Hippocampal formation (tissue), 2 donors: ENCODE results near the gene UVRAG.
"Not testable (repeated sequence)": the region's sequence is repeated elsewhere in the genome, so short reads cannot be mapped to it uniquely, and the experiment has no call there.

Source experiments
- DNase-seq, 2 donors: peaks; one replicate each; lab custom pipeline; 2025; lab: John Stamatoyannopoulos, UW

The UVRAG gene

DNA sequence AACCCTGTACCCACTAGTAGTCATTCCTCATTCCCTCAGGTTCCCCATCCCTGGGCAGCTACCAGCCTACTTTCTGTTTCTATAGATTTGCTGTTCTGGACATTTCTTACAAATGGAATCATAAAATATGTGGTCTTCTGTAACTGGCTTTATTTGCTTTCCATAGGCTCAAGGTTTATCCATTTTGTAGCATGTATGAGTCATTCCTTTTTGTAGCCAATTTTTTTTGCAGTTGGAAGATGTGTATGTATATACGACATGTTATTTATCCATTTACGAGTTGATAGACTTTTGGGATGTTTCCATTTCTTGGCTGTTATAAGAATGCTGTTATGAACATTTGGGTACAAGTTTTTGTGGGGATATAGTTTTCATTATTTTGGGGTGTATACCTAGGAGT is 260.7 kb downstream of the UVRAG start:
- no peak for DNase-seq

DNA sequence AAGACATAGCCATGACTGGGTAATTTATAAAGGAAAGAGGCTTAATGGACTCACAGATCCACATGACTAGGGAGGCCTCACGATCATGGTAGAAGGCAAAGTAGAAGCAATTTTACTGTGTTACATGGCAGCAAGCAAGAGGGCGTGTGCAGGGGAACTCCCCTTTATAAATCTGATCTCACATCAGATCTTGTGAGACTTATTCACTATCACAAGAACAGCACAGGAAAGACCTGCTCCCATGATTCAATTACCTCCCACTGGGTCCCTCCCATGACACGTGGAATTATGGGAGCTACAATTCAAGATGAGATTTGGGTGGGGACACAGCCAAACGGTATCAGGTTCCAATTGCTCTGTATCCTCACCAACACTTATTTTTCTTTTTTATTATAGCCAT is 261.2 kb downstream of the UVRAG start:
- not testable (repeated sequence) for DNase-seq

DNA sequence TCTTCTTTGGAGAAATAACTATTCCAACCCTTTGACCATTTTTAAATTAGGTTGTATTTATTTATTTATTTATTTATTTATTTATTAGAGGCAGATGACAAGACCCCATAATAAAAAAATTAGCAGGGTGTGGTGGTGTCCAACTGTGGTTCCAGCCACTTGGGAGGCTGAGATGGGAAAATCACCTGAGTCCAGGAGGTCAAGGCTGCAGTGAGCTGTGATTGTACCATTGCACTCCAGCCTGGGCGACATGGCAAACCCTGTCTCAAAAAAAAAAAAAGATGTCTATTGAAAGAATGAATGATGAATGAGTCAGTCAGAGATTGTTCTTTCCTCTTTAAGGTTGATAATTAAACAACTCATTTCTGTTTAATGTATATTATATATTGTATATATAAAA is 261.7 kb downstream of the UVRAG start:
- no peak for DNase-seq

DNA sequence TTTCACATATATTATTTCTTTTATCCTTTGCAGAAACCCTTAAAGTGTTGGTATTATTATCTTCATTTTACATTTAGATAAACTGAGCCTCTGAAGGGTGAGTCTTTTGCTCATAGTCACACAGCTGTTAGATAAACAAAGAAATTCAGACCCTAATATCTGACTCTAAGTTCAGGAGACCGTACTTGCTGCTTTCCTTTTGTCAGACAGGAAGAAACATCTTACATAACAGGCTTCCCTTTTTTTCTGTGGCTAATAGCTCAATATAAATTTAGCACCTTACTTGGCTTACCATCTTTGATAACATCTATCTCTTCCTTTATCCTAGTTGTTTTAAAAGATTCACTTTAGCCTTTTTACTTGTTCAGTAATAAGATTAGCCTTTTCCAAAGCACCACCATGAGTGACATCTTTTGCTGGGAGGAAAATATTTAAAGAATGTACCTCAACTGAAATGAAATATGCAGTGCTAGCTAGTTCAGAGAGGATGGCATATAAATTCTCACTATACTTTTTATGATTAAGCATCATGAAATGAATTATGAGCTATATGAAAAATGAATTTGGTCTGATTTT is 262.7 kb downstream of the UVRAG start:
- no peak for DNase-seq

DNA sequence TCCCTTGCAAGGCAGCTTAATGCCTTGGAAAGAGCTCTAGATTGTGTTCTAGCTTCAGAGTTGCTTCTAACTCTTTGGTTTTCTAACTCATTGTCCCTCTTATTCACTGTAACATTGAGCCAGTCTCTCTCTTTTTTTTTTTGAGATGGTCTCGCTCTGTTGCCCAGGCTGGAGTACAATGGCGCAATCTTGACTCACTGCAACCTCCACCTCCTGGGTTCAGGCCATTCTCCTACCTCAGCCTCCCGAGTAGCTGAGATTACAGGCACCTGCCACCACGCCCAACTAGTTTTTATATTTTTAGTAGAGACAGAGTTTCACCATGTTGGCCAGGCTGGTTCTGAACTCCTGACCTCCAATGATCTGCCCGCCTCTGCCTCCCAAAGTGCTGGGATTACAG is 266.1 kb downstream of the UVRAG start:
- not testable (repeated sequence) for DNase-seq

DNA sequence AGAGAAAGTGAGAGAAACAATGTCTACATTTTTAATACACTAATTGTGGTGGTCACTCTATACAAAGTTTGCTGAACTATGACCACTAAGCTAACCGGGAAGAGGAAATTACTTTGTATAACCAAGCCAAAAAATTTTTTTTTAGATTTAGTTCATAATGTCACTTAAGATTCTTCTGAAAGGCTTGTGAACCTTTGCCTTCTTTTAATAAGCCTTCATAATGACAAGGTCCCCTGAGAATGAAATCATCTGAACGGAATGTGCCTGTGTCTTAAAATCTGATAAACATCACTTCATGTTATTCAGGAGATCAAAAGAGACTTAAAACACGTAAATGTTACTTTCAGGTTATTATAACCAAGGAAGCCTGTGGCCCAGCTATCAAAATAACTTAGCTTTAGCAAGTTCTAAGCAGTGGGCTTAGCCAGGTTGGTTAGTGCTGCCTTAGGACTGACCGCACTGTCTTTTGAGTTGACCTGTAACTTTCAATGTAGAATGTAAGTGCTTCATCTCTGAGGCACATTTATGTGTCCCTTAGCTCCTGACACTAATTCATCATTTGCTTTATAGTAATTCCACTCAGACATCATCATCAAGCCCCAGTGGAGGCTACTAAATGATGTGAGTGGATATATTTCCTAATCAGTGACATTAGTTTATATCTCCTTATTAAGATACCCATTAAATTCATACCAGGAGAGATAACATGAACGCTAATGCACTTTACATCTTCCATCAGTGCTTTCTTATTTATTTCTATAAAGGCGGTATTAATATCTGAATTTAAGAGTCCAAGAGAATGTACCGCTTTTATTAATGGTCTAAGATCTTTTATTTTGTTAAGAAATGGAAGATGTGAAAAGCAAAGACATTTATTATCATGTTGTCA is 268.8 kb downstream of the UVRAG start:
- DNase-seq: no peak

DNA sequence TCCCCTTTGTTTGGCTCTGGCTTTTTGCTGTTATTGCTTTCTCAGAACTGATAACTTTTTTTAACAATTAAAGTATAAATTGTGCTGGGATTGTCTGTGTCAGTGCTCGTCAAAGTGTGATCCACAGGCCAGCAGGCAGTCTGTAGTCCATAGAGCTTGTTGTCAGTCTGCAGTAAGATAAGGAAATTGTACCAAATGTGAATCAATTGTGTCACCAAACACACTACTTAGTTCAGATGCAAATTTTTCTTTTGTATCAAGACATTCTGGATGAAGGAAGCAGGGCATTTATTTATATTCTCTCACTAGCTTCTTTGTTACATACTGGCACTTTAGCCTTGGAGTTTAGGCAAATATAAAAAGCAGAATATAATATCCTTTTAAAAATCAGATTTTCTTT is 270.3 kb downstream of the UVRAG start:
- no peak for DNase-seq

DNA sequence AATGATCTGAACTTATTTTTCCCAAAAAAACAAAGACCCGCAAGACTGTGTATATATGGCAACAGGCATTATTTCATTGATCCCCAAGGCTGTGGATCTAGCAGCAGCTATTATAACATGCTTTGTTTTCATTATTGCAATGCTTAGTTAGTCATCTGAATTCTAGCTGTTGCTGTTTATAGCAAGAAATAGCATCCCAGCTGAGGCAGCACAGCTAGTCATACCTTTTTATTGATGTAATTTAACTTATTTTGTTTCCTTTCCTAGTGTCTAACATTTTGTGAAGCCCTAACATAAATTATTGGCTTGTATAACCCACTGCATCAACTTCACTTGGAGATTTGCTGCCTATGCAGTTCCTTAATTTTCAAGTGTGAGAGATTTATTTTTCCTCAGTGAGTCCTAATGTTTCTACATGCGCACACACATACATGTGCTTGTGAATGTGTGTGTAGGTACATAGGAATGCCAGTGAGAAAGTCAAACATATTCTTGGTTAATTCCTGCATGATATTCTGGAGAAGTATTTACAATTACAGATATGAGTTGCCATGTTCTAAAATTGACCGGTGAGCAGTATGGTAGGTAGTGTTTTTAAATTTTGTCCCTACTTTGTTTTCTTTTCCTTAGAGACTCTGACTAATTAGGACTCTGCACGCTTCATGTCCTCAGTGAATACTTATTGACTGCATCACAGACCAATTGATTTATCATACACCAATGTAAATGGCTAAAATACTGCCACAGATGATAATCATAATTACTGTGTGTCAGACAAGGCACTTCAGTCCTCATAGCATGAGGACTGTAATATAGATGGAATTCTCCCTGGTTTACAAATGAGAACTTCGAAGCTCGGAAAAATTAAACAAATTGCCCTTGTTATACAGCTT is 272.0 kb downstream of the UVRAG start:
- DNase-seq: no peak

DNA sequence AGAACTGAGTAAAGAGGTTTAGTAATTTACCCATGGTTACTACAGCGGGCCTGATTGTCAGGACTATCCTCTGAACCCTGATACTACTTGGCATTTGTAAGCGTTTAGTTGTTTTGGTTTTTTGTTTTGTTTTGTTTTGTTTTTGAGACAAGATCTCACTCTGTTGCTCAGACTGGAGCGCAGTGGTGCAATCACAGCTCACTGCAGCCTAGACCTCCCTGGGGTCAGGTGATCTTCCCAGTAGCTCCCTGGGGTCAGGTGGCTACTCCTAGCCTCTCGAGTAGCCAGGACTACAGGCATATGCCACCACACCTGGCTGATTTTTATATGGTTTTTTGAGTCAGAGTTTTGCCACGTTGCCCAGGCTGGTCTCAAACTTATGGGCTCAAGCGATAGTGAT is 272.7 kb downstream of the UVRAG start:
- no peak for DNase-seq

DNA sequence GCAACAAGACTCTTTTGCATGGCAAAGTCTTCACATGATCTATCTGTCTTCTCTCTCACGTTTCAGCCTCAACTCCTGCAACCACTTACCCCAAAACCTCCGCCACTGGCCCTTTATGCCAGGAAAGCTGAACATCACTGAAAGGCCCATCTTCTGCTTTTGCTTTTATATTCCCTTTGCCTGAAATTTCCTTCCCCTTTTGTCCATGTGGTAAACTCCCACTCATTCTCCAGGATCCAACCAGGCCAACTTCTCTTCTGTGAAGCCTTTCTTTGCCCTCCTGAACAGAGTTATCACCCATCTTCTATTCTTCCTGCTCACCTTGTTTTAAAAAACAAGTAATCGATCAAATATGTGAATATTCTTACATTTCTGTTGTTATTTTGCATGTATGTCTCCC is 273.5 kb downstream of the UVRAG start:
- no peak for DNase-seq

DNA sequence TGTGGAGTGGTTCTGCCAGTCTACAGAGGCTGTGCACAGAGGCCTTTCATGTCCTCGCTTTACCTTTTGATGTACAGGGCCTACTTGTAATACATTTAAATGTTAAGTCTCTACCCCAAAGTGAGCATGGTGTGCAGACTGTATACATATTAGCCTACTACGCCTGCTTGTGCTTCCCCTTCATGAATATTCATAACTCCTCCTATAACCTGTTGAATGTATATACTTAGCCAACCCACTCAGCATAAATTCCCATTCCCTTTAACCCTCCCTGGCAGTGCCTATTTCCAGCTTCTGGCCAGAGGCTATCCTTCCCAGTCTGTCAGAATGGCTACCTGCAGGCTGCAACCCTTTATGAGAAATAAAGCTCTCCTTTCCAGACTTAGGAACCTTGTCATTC is 275.2 kb downstream of the UVRAG start:
- DNase-seq: no peak

DNA sequence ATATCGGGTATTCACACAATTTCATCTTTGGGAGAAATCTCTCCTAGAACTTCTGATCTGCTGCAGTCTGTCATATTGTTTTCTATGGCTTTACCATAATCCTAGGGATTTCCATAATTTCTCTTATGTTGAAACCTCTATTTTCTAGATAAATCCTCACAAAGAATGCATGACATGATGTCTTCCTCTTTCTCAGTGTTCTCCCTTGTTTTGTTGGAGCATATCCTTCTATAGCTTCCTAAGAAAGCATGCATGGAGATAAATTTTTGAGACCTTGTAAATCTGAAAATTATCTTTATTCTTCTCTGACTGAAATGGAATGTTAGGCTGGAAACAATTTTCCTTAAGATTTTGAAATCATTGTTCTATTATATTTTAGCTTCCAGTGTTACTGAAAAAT is 275.8 kb downstream of the UVRAG start:
- no peak for DNase-seq

DNA sequence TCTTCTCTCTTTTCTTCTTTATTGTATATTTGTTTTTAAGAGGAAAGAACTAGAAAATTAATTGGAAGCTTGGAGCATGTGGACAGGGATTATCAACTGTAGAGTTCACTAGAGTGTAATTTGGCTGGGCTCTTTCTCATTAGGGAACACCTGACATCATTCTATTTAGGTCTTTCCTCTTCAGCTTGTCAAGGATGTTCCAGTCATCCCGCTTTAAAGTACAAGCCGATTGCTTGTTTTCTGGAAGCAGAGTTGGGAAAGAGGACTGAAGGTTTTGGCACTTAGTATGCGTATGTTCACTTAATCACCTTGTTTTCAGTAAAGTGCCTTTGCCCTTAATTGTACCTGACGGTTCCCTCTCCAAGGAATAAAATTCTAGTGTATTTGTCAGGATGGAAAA is 279.7 kb downstream of the UVRAG start:
- DNase-seq: no peak

DNA sequence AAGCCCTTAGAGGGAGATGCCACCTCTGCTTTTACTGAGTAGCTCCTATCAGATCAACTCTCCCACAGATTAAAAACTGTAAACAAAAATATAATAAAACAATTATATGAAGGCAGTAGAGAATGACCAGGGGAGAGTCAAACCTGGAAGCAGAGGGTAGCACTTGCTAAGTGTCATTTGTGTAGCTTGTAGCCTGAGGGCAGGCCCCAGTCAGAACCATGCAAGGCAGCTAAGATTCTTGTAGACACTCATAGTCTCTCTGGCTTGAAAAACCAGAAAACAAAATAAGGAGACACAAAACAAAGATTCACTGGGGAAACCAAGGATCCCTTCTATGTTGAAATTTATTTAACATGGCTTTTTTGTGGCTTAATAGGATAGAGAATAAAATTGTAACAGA is 280.9 kb downstream of the UVRAG start:
- no peak for DNase-seq

DNA sequence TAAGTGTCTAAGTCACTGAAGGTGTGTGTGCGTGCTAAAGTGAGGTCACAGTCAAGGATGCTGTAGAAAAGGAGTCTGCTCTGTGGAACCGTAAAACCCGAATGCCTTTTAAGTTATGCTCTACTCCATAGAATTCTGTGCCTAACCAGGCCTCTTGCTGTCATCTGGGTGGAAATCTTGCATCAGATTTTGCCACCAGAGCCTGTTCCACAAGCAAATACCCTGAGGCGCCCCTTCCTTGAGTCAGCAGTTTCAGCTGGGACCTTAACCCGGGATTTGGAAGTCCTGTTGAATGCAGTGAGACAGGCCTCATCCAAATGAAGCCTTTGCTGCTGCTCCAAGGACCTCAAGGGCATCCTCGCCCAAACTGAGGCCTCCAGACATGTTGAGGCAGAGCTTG is 281.5 kb downstream of the UVRAG start:
- no peak for DNase-seq

DNA sequence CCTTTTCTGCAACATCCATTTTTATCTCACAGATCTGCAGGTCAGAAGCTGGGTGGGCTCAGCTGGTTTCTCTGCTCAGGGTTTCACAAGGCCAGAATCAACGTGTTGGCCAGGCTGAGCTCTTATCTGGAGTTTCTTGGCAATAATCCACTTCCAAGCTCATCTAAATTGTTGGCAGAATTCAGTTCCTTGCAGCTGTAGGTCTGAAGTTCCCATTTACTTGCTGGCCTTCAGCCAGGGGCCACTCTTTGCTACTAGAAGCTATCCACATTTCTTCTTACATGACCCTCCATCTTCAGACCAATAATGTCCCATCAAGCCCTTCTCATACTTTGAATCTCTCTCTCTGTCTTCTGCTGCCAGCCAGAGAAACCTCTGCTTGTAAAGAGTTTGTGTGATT is 287.8 kb downstream of the UVRAG start:
- no peak for DNase-seq

DNA sequence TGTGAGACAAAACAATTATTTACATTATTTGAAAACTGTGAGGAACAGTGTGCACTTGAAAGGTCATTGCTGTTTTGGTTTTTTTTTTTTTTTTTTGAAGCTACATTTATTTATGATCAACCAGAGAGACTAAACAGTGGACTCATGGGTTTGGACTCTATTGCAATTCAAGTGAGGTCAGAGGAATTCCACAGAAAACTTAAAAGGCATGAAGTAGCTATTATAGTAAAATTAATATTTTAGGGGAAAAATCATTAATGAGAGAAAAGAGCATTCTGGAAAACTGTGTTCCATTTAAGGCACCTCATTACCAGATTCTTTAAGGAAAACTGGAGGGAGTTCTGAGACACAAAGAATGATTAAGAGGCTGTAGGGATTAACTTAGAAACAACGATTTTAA is 288.4 kb downstream of the UVRAG start:
- DNase-seq: no peak

DNA sequence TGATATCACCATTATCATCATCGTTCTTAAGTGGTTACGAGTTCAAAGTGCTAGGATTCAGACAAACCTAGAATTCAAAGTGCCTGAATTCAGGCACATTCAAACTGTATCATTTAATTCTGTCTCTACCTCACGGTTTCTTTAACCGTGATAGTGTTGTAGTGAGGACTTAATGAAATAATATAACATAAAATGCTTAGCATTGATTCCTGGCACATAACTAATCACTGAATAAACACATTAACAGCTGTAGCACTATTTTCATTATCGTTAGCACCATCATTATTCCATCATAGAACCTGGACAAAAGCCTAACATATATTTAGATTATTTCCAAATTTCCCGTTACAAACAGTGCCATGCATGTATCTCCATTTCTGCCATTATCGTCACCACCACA is 289.3 kb downstream of the UVRAG start:
- DNase-seq: no peak

DNA sequence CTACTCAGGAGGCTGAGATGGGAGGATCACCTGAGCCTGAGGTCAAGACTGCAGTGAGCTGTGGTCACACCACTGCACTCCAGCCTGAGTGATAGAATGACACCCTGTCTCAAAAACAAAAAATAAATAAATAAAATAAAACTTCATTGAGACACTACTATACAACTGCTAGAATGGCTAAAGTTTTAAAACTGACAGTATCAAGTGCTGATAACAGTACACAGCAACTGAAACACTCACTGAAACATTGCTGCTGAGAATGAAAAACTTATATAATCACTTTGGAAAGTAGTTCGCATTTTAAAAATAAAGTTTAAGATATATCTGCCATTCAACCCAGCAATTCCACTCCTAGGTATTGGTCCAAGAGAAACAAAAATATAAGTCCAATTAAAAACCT is 290.6 kb downstream of the UVRAG start:
- DNase-seq: no peak

DNA sequence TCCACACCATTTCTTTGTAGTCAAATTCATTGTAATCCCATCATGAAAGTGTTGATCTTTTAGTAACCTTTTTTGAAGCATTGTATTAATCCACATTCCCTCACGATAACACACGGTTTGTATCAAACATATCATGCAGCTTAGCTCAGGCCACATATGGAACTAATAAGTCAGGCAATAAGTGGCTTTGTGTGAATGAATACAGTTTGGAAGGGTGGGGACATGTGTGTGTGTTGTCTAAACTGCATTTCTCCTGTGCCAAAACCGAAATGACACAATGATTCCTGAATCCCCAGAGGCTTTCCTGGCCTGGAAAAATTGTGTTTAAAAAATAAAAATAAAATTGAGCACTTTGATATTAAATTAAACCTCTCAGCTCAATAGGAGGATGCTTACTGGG is 293.0 kb downstream of the UVRAG start:
- no peak for DNase-seq

DNA sequence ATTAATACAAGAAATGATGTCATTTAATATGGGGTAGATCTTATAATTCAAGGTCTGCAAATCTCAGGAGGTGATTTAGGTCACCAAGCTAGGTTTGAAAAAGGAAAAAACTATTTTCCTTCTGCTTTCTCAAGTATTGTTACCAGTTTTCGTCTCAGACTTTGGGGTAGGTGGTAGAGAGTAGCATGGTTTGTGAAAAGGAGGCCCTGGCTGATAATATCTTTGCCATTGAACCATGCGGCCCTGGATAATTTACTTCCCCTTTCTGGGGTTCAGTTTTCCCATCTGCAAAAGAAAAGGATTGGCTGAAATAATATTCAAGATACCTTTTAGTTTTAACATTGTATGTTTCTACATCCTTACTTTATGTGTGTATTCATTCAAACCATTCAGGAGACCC is 299.2 kb downstream of the UVRAG start:
- DNase-seq: no peak

DNA sequence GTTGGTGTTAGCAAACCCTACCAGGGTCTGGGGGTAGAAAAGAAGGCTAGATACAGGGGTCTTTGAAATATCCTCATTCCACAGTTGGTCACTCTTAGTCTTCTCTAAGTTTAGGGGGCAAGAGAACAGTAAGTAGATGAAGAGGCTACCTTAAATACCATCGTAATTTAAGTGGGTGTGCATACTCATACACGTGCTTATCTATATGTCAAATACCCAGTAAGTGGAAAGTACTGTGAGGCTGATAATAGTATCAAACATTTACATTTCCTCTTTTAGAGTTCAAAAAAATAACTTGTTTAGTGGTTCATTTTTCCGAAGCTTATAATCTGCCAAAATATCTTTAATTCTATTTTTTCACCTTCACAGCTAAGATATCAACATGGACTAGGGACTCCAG is 300.5 kb downstream of the UVRAG start:
- no peak for DNase-seq

DNA sequence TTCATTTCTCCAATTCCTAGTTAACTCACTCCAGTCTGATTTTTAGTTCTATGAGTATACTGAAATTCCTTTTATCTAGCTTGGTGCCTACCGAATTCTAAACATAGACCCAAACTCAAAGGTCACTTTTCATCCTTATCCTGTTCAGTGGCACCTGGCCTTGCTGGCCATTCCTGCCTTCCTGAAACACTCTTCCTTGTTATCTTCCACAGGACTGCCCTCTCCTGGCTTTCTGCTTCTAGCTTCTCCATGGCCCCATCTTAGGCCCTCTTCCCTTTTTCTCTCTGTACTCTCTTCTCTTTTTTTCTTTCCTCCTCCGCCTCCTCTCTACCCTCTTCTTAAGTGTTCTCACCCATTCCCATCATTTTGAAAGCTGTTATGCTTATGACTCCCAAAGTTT is 304.0 kb downstream of the UVRAG start:
- DNase-seq: no peak
